GM13976 (cell line): ENCODE results near the gene THSD4.

Source experiments
- DNase-seq: peaks from one replicate; pipeline ENCODE4 v3.0.0; 2012; ENCODE audit warnings: low spot score
- in situ Hi-C: fragments of 300-500 bp; cut with MboI; formaldehyde crosslinking; loops from one replicate; pipeline ENCODE4 v1.12.0; 2022; ENCODE audit warnings: low sequenced_read_pairs, mixed read lengths, inconsistent platforms; ENCODE audit not compliant: unreplicated experiment
- TF ChIP-seq, protein P1 (sequence below): IDR thresholded peaks from 2 replicates; pipeline ENCODE4 v1.5.1; 2012; ENCODE audit warnings: borderline replicate concordance, mild to moderate bottlenecking; ENCODE audit not compliant: insufficient read depth; ENCODE audit errors: extremely low read depth, missing control alignments, control extremely low read depth

Gene THSD4

DNA sequence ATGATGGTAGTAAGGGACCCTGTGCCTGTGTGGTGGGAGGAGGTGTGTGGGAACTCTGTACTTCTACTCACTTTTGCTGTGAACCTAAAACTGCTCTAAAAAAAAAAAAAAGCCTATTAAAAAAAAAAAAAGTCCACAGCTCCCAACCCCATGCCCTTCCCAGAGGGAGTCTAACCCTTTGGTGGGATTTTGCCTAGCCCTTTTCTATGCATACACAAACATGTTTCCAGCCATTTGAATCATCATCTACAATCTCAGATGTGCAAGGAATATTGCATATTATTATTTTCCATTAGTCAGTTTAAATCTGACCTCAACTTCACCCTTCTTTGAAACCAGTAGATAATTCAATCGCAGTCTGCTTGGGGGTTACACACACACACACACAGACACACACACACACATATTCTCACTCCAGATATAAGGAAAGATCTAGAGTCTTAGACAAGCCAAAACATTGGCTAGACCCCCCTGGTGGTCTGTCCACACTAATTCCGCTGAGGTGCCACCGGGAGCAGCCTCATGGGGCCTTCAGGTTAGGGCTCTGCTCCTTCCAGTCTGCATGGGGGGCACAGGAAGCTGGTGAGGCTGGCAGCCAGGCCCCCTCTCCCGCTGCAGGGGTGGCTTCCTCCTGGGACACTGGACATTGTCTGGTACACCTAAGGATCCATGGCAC lies 619.6 kb downstream of the THSD4 start:
- DNase-seq: no peak
- TF ChIP-seq, protein P1, sequence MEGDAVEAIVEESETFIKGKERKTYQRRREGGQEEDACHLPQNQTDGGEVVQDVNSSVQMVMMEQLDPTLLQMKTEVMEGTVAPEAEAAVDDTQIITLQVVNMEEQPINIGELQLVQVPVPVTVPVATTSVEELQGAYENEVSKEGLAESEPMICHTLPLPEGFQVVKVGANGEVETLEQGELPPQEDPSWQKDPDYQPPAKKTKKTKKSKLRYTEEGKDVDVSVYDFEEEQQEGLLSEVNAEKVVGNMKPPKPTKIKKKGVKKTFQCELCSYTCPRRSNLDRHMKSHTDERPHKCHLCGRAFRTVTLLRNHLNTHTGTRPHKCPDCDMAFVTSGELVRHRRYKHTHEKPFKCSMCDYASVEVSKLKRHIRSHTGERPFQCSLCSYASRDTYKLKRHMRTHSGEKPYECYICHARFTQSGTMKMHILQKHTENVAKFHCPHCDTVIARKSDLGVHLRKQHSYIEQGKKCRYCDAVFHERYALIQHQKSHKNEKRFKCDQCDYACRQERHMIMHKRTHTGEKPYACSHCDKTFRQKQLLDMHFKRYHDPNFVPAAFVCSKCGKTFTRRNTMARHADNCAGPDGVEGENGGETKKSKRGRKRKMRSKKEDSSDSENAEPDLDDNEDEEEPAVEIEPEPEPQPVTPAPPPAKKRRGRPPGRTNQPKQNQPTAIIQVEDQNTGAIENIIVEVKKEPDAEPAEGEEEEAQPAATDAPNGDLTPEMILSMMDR: no peak
- in situ Hi-C loops: no loop called here

DNA sequence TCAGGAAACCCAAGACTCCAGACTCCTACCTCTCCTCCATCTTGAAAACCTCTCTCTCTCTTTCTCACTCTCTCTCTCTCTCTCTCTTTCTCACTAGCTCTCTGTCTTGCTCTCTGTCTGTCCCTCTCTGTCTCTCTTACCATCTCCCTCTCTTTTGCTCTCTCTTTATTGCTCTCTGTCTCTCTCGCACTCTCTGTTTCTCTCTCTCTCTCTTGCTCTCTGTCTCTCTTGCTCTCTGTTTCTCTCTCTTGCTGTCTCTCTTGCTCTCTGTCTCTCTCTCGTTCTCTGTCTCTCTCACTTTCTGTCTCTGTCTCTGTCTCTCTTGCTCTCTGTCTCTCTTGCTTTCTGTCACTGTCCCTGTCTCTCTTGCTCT lies 620.1 kb downstream of the THSD4 start:
- TF ChIP-seq, protein P1: no peak
- in situ Hi-C loops: no loop called here
- DNase-seq: no peak

DNA sequence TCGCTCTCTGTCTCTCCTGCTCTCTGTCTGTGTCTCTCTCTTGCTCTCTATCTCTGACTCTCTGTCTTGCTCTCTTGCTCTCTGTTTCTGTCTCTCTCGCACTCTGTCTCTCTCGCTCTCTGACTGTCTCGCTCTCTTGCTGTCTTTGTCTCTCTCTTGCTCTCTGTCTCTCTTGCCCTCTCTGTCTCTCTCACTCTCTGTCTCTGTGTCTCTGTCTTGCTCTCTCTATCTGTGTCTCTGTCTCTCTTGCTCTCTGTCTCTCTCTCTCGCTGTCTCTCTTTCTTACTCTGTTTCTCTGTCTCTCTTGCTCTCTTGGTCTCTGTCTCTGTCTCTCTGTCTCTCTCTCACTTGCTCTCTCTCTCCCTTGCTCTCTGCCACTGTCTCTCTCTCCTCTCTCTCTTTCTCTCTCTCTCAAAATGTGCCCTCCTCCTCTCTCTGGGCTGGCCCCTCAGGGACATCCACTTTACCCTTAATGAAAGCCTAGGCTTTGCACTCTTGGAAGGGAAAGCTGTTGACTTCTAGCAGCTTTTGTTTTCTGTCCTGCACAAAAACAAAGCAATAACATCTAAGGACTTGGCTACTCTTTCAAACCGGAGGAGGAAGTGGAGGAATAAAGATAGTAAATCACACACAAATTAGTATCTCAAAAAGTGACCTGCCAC lies 621.1 kb downstream of the THSD4 start:
- in situ Hi-C loops: no loop called here

DNA sequence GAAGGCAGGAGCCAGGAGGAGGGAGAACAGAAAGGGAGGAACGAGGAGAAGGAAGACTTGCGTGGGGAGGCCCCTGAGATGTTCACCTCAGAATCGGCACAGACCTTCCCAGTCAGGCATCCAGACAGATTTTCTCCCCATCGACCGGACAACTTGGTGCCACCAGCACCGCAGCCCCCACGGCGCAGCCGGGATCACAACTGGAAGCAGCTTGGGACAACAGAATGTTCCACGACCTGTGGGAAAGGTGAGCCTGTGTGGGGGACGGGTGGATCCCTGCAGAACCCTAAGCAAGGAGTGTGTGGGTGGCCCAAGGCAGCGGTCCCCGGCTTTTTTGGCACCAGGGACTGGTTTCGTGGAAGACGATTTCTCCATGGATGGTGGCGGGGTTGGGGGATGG lies 622.5 kb downstream of the THSD4 start:
- TF ChIP-seq, protein P1: no peak
- in situ Hi-C loops: no loop called here
- DNase-seq: no peak

More for the DNA sequence above, 621.1 kb downstream of the THSD4 start:
- DNase-seq: no peak
- TF ChIP-seq, protein P1: no peak

DNA sequence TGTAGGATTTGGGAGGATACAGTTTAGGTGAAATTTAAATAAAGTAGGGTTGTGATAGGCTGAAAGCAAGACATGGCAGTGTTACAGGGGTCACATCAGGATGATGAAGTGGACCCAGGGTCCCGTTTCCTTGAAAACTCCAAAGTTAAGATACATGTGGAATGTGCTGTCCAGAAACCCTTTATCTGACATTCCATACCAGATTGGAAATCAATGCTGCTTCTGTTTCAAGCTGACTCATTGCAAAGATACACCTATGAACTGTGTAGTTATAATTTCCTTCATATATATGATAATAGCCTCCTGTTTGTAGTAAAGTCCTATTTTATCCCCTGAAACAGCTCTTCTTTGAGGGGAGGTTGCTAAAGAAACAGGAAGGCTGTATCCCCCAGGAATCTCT lies 624.1 kb downstream of the THSD4 start:
- no peak for DNase-seq
- in situ Hi-C loops: no loop called here
- TF ChIP-seq, protein P1: no peak

DNA sequence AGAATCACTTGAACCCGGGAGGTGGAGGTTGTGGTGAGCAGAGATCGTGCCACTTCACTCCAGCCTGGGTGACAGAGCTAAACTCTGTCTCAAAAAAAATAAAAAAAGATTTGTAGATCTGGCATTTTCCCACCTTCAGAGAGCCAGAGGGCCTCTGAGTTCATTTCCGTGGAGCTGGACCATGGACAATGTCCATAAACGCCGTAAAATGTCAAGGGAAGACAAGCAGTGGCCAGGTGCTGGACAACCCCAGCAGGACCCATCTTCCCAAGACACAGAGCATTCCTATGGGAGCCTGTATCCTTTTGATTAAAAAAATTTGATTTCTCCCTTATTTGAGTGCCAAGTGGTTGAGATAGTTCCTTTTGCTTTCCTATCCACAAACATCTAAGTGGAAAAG lies 627.7 kb downstream of the THSD4 start:
- in situ Hi-C loops: no loop called here
- DNase-seq: no peak
- TF ChIP-seq, protein P1: no peak
